HG02943 (cell line): Measurements from ENCODE around the gene MAZ.
"Not testable (repeated sequence)": the region's sequence is repeated elsewhere in the genome, so short reads cannot be mapped to it uniquely, and the experiment has no call there.

ENCODE experiments used
- ATAC-seq: cut with Tn5 transposase; IDR thresholded peaks from one replicate; pipeline ENCODE4 v1.9.1; 2021; ENCODE audit warnings: mild to moderate bottlenecking, low read depth, moderate library complexity; ENCODE audit not compliant: unreplicated experiment

MAZ gene

GRCh38 chr16:29806099-29806579 is at the start of gene MAZ:
TSS of gene MAZ (plus strand) at chr16:29806529. CDS start at chr16:29806702, 173 bp downstream.
- ATAC-seq = no peak

- ATAC-seq = no peak
Observed at GRCh38 chr16:29756654-29757053, 49.7 kb upstream of the MAZ start.

- not testable (repeated sequence) for ATAC-seq
Observed at GRCh38 chr16:29757086-29757485, 49.2 kb upstream of the MAZ start.

GRCh38 chr16:29757950-29758466 is 48.3 kb upstream of the MAZ start:
- ATAC-seq = no peak

- ATAC-seq = no peak
Observed at GRCh38 chr16:29760567-29761279, 45.6 kb upstream of the MAZ start.

GRCh38 chr16:29761280-29761651 is 45.1 kb upstream of the MAZ start:
- ATAC-seq = not testable (repeated sequence)

- no peak for ATAC-seq
Observed at GRCh38 chr16:29761882-29762281, 44.4 kb upstream of the MAZ start.

- no peak for ATAC-seq
Observed at GRCh38 chr16:29763326-29763725, 43.0 kb upstream of the MAZ start.

GRCh38 chr16:29765167-29766032 is 40.9 kb upstream of the MAZ start:
- ATAC-seq = no peak

GRCh38 chr16:29766571-29766970 is 39.8 kb upstream of the MAZ start:
- no peak for ATAC-seq

- no peak for ATAC-seq
Observed at GRCh38 chr16:29767062-29767461, 39.3 kb upstream of the MAZ start.

- ATAC-seq = no peak
Observed at GRCh38 chr16:29769507-29769906, 36.8 kb upstream of the MAZ start.

- ATAC-seq = no peak
Observed at GRCh38 chr16:29770250-29770929, 35.9 kb upstream of the MAZ start.

GRCh38 chr16:29772330-29772729 is 34.0 kb upstream of the MAZ start:
- not testable (repeated sequence) for ATAC-seq

GRCh38 chr16:29774730-29775129 is 31.6 kb upstream of the MAZ start:
- ATAC-seq = no peak

- no peak for ATAC-seq
Observed at GRCh38 chr16:29775742-29776408, 30.5 kb upstream of the MAZ start.

GRCh38 chr16:29777576-29778350 is 28.6 kb upstream of the MAZ start, which contains the start of gene ZG16:
TSS of gene ZG16 (plus strand) at chr16:29778256. CDS start at chr16:29779267, 1,011 bp downstream.
- no peak for ATAC-seq

GRCh38 chr16:29779474-29779873 is 26.9 kb upstream of the MAZ start:
- no peak for ATAC-seq
